Activated naive CD8-positive, alpha-beta T cell treated with anti-CD3 and anti-CD28 coated beads, Interleukin-2, amount 10 ng/mL, durations not matched to agents 7 days and 5 days (primary cell): ENCODE results near the gene RAB3C. TPM values are rescaled to one million over a fixed set of nuclear protein-coding genes. Genes with fewer than 3 reads are reported as not detected.
"Not testable (repeated sequence)": the region's sequence is repeated elsewhere in the genome, so short reads cannot be mapped to it uniquely, and the experiment has no call there.

Experiments
- ATAC-seq: fragments of 150-1000 bp; cut with Tn5 transposase; one replicate; pipeline ENCODE4 v1.10.0; 2021; ENCODE audit warnings: low read depth, moderate library complexity
- POLR2A ChIA-PET: fragments of 350-600 bp; sonication (Branson Sonifier 250); formaldehyde crosslinking; loops from one replicate; lab custom pipeline; 2021; ENCODE audit warnings: antibody characterized with exemption; lab: Charles Lee
- DNase-seq: peaks from one replicate; pipeline ENCODE4 v3.0.0; 2021
- H3K27ac Mint-ChIP-seq: one replicate; pipeline ENCODE4 v1.8.0; 2022; ENCODE audit warnings: mild to moderate bottlenecking, mixed read lengths
- H3K27me3 Mint-ChIP-seq: one replicate; pipeline ENCODE4 v1.8.0; 2022; ENCODE audit warnings: mild to moderate bottlenecking, moderate library complexity, mixed read lengths
- H3K36me3 Mint-ChIP-seq: one replicate; pipeline ENCODE4 v1.8.0; 2021; ENCODE audit warnings: mild to moderate bottlenecking, mixed read lengths
- H3K4me1 Mint-ChIP-seq: one replicate; pipeline ENCODE4 v1.8.0; 2021; ENCODE audit warnings: mixed read lengths
- H3K4me3 Mint-ChIP-seq: one replicate; pipeline ENCODE4 v1.8.0; 2022; ENCODE audit warnings: mild to moderate bottlenecking, moderate library complexity, mixed read lengths
- H3K9me3 Mint-ChIP-seq: one replicate; pipeline ENCODE4 v1.8.0; 2021; ENCODE audit warnings: mixed read lengths
- total RNA-seq, 2 experiments: library from RNA; stranded (reverse); gene quantifications; one replicate each; pipeline ENCODE4 v1.2.3, GENCODE V29; 2021

The RAB3C gene, protein sequence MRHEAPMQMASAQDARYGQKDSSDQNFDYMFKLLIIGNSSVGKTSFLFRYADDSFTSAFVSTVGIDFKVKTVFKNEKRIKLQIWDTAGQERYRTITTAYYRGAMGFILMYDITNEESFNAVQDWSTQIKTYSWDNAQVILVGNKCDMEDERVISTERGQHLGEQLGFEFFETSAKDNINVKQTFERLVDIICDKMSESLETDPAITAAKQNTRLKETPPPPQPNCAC
- not detected for total RNA-seq

DNA sequence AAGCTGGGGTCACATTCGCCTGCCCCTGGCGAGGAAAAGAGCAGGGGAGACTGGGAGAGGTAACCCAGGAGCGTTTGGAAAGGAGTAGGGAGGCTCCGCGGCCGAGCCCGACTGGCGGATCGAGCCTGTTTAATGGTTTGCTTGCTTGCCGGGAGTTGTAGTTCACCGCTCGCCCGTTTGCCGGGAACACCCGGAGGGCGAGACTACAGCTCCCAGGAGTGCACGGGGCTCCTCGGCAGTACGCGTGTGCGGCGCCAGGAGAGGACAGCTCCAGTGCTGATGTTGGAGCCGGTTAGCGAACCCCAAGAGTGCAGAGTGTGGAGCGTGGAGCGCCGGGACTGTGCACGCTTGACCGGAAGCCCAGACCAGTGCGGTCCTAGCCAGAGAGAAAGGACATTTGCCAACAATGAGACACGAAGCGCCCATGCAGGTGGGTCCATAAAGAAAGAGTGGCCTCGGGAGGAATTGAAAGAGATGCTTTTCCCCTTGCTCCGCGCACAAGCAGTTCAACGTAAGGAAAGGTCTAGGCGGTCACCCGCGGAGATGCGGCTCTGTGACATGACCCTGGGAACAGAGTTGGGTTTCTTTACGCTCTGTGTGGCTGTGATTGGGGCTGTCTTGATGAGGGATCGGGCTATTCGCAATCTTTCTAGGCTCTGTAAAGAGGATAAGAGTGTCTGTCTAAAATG lies at the start of gene RAB3C:
TSS of gene RAB3C (plus strand) at position 273 of the 689 bp plus-strand sequence. CDS start at position 407, 134 bp downstream.
- Mint-ChIP-seq H3K4me3 (peak within 1 kb of the TSS; percentile 81), H3K27me3 (peaks cover 45% of the 10 kb centered on the region), H3K36me3 (no peaks in the 10 kb centered on the region), H3K4me1 (peaks cover 8% of the 10 kb centered on the region), H3K27ac (no peak within 1 kb of the TSS), H3K9me3 (no peaks in the 10 kb centered on the region)
- ATAC-seq: peak; percentile 100
- DNase-seq: peak; percentile 73
- POLR2A ChIA-PET: no interaction called here

DNA sequence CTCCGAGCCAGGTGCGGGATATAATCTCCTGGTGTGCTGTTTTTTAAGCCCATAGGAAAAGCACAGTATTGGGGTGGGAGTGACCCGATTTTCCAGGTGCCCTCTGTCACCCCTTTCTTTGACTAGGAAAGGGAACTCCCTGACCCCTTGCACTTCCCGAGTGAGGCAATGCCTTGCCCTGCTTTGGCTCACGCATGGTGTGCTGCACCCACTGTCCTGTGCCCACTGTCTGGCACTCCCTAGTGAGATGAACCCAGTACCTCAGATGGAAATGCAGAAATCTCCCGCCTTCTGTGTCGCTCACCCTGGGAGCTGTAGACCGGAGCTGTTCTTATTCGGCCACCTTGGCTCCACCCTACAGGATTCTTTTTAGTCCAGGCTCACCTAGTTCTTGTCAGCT lies 40.9 kb upstream of the RAB3C start:
- DNase-seq, H3K4me3 Mint-ChIP-seq, POLR2A ChIA-PET, ATAC-seq, H3K36me3 Mint-ChIP-seq, H3K27me3 Mint-ChIP-seq, H3K9me3 Mint-ChIP-seq, H3K4me1 Mint-ChIP-seq, H3K27ac Mint-ChIP-seq: not testable (repeated sequence)

DNA sequence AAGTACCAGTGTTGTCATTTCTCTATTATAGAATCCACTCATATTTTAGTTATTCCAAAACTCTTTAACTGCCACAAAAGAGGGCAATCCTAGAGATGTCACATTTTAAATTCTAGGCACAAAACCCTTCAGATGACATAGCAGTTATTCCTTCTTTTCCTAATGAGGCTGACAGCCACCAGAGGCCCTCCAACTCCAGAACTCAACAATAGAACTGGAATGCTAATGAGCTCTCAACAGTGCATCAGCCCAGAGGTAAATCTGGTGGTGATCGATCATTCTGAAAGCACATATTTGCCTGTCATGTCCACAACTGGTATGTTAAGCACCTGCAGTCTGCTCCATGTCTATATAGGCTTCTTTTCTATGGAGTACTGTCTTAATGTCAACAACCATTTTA lies 40.2 kb upstream of the RAB3C start:
- no peak for DNase-seq
- Mint-ChIP-seq H3K4me3 (no peak overlapping the region), H3K4me1 (peaks cover 5% of the 10 kb centered on the region), H3K27ac (no peak overlapping the region), H3K9me3 (peaks cover 5% of the 10 kb centered on the region), H3K36me3 (no peaks in the 10 kb centered on the region), H3K27me3 (peaks cover 4% of the 10 kb centered on the region)
- no peak for ATAC-seq
- POLR2A ChIA-PET: no interaction called here

DNA sequence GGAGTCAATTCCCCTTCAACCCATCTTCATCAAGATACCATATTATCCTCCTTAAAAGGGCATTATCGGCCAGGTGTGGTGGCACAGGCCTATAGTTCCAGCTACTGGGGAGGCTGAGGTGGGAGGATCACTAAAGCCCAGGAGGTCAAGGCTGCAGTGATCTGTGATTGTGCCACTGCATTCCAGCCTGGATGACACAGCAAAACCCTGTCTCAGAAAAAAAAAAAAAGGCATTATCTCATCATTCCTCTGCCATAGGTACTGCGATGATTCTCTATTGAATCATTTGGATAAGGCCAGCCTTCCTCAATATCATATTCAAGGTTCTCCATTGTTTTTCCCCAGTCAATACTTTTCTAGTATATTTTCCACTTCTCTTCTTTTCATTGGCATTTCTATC lies 39.2 kb upstream of the RAB3C start:
- Mint-ChIP-seq H3K36me3 (no peaks in the 10 kb centered on the region), H3K9me3 (peaks cover 2% of the 10 kb centered on the region), H3K27ac (no peak overlapping the region), H3K27me3 (peaks cover 4% of the 10 kb centered on the region), H3K4me3 (no peak overlapping the region), H3K4me1 (peaks cover 5% of the 10 kb centered on the region)
- DNase-seq (no peak), ATAC-seq (no peak)
- POLR2A ChIA-PET: no interaction called here

DNA sequence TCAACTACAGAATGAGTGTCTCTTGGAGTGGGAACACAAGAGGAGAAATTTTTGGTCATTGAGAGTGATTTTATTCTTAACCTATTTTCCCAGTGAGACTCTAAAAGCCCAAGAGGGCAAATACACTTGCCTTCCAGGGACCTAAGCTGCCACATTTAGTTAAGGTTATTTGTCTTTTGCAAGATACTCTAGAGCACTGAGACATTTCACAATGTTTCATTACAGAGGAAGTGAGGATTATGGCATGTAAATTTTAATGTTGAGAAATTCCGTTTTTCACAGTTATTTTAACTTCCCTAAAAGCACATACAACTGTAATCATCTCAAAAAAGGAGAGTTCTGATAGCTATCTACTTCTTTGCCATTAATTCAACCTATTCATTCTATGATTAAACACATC lies 38.7 kb upstream of the RAB3C start:
- POLR2A ChIA-PET: no interaction called here
- ATAC-seq (no peak), DNase-seq (no peak)
- Mint-ChIP-seq H3K4me1 (peaks cover 5% of the 10 kb centered on the region), H3K27me3 (peaks cover 4% of the 10 kb centered on the region), H3K4me3 (no peak overlapping the region), H3K36me3 (no peaks in the 10 kb centered on the region), H3K27ac (no peak overlapping the region), H3K9me3 (peaks cover 2% of the 10 kb centered on the region)

DNA sequence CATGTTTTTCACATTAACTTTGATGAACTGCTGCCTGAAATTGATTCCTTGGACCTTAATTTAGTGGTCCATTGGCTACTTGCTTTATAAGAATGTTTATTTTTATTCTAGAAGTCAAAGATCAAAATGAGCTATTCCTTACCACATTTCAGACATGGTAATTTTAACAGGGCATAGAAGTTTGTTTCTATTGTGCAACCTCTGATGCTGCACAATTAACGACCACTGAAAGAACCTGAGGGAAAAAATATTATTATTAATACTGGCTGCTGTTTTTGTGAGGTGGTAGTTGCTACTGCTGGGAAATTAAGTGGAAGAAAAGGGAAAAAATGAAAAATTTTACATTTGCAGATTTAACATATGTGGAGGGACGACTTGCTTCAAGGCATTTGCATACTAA lies 37.9 kb upstream of the RAB3C start:
- POLR2A ChIA-PET: no interaction called here
- Mint-ChIP-seq H3K36me3 (no peaks in the 10 kb centered on the region), H3K27ac (no peak overlapping the region), H3K27me3 (peaks cover 4% of the 10 kb centered on the region), H3K4me3 (no peak overlapping the region), H3K4me1 (peaks cover 5% of the 10 kb centered on the region), H3K9me3 (no peaks in the 10 kb centered on the region)
- DNase-seq: no peak
- no peak for ATAC-seq

DNA sequence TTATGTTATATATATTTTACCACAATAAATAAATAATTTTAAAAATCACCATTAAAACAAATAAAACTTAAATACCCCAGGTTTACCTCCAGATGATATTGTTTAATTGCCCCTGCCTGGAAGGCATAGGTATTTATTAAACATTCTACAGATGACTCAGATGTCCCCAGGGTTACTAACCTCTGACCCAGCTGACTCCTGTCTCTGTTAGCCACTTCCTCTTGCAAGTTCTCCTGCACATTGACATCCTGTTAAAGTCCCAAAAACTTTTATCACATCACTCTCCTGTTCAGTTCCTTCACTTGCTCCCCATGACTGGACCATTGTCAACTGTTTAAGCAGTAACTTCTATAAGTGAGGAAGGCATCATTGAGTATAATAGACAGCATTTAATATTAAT lies 37.0 kb upstream of the RAB3C start:
- DNase-seq: no peak
- no peak overlapping the region for H3K27ac Mint-ChIP-seq

DNA sequence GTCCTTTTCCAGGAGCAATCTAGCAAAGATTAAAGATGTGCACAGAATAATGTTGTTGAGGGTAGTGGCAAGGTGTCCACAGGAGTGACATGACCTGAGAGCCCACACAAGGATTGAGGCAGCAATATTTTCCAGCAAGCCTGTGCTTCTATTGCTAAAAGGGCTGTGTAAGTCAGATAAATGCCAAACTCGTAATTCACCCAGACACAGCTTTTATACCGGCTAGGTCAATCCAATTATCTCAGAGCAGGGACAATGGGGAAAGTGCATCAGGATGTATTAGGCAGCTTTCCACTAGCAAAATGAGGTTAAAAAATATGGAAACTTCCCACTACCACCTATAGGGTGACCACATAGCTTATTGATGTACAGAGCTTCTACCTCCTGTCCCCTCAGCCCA lies 34.8 kb upstream of the RAB3C start:
- DNase-seq (no peak), ATAC-seq (no peak)
- Mint-ChIP-seq H3K27me3 (peaks cover 4% of the 10 kb centered on the region), H3K27ac (no peak overlapping the region), H3K9me3 (no peaks in the 10 kb centered on the region), H3K36me3 (no peaks in the 10 kb centered on the region), H3K4me3 (no peak overlapping the region), H3K4me1 (peaks cover 5% of the 10 kb centered on the region)
- POLR2A ChIA-PET: no interaction called here

More for the DNA sequence above, 37.0 kb upstream of the RAB3C start:
- ATAC-seq: peak; percentile 33
- H3K4me3 Mint-ChIP-seq: no peak overlapping the region
- H3K27me3 Mint-ChIP-seq: peaks cover 4% of the 10 kb centered on the region
- POLR2A ChIA-PET: no interaction called here
- H3K4me1 Mint-ChIP-seq: peaks cover 5% of the 10 kb centered on the region
- no peaks in the 10 kb centered on the region for H3K9me3 Mint-ChIP-seq
- H3K36me3 Mint-ChIP-seq: no peaks in the 10 kb centered on the region

DNA sequence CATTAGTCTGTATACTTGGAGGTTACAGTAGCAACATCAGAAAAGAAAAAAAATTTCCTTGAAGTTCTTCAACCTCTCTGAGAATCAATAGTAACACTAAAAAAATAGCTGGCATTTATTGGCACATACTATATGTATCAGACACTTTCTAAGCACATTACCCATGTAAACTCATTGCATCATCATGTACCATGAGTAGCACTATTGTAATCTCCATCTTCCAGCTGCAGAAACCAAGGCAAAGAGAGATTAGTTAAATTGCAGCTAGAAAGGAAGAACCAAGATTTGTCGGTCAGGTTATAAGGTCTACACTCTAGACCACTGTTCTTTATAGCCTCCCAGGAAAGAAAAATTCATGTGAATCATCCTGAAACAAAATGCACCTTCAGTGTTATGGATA lies 31.4 kb upstream of the RAB3C start:
- no peak overlapping the region for H3K27ac Mint-ChIP-seq
- ATAC-seq: no peak
- POLR2A ChIA-PET: no interaction called here
- no peak for DNase-seq
- H3K9me3 Mint-ChIP-seq: no peaks in the 10 kb centered on the region
- no peak overlapping the region for H3K4me3 Mint-ChIP-seq
- no peaks in the 10 kb centered on the region for H3K4me1 Mint-ChIP-seq
- H3K36me3 Mint-ChIP-seq: no peaks in the 10 kb centered on the region
- peaks cover 4% of the 10 kb centered on the region for H3K27me3 Mint-ChIP-seq

DNA sequence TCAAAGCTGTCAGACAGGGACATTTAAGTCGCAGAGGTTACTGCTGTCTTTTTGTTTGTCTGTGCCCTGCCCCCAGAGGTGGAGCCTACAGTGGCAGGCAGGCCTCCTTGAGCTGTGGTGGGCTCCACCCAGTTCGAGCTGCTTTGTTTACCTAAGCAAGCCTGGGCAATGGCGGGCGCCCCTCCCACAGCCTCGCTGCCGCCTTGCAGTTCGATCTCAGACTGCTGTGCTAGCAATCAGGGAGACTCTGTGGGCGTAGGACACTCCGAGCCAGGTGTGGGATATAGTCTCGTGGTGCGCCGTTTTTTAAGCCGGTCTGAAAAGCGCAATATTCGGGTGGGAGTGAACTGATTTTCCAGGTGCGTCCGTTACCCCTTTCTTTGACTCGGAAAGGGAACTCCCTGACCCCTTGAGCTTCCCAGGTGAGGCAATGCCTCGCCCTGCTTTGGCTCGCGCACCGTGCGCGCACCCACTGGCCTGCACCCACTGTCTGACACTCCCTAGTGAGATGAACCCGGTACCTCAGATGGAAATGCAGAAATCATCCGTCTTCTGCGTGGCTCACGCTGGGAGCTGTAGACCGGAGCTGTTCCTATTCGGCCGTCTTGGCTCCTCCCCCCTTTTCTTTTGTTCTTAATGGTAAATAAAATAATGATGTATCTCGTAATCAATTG lies 25.1 kb upstream of the RAB3C start:
- H3K27me3 Mint-ChIP-seq, H3K4me1 Mint-ChIP-seq, DNase-seq, ATAC-seq, POLR2A ChIA-PET, H3K36me3 Mint-ChIP-seq, H3K4me3 Mint-ChIP-seq, H3K27ac Mint-ChIP-seq, H3K9me3 Mint-ChIP-seq: not testable (repeated sequence)

DNA sequence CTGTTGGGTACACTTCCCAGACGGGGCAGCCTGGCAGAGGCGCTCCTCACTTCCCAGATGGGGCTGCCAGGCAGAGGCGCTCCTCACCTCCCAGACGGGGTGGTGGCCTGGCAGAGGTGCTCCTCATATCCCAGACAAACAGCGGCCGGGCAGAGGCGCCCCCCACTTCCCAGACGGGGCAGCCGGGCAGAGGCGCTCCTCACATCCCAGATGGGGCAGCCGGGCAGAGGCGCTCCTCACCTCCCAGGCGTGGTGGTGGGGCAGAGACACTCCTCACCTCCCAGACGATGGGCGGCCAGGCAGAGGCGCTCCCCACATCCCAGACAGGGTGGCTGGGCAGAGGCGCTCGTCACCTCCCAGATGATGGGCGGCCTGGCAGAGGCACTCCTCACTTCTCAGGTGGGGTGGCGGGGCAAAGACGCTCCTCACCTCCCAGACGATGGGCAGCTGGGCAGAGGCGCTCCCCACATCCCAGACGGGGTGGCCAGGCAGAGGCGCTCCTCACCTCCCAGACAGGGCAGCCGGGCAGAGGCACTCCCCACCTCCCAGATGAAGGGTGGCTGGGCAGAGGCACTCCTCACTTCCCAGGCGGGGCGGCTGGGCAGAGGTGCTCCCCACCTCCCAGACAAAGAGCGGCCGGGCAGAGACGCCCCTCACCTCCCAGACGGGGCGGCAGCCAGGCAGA lies 19.7 kb upstream of the RAB3C start:
- H3K27me3 Mint-ChIP-seq, H3K36me3 Mint-ChIP-seq, POLR2A ChIA-PET, DNase-seq, H3K4me3 Mint-ChIP-seq, H3K9me3 Mint-ChIP-seq, ATAC-seq, H3K27ac Mint-ChIP-seq, H3K4me1 Mint-ChIP-seq: not testable (repeated sequence)

DNA sequence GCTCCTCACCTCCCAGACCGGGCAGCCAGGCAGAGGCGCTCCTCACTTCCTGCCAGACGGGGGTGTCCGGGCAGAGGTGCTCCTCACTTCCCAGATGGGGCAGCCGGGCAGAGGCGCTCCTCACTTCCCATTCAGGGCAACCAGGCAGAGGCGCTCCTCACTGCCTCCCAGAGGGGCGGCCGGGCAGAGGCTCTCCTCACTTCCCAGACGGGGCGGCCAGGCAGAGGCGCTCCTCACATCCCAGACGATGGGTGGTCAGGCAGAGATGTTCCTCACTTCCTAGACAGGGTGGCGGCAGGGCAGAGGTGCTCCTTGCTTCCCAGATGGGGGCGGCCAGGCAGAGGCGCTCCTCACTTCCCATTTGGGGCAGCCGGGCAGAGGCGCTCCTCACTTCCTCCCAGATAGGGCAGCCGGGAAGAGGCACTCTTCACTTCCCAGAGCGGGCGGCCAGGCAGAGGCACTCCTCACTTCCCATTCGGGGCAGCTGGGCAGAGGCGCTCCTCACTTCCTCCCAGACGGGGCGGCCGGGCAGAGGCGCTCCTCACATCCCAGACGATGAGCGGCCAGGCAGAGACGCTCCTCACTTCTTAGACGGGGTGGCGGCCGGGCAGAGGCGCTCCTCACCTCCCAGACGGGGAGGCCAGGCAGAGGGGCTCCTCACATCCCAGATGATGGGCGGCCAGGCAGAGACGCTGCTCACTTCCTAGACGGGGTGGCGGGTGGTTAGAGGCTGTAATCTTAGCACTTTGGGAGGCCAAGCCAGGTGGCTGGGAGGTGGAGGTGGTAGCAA lies 18.6 kb upstream of the RAB3C start:
- H3K27ac Mint-ChIP-seq, H3K9me3 Mint-ChIP-seq, ATAC-seq, H3K4me3 Mint-ChIP-seq, H3K27me3 Mint-ChIP-seq, POLR2A ChIA-PET, DNase-seq, H3K4me1 Mint-ChIP-seq, H3K36me3 Mint-ChIP-seq: not testable (repeated sequence)

DNA sequence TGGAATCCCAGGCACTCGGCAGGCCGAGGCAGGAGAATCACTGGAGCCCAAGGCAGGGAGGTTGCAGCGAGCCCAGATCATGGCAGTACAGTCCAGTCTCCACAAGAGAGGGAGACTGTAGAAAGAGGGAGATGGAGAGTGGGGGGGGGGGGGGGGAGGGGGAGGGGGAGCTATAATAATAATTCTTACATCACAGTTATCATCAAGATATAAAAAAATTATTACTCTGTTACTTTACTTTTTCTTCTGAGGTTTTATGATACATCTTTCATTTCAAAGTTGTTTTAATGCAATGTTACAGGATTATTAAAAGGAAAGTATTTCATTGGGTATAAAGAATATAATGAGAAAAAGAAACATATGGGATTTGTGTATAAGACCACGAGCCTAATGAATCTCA lies 17.8 kb upstream of the RAB3C start:
- Mint-ChIP-seq H3K9me3 (no peaks in the 10 kb centered on the region), H3K36me3 (no peaks in the 10 kb centered on the region), H3K4me1 (no peaks in the 10 kb centered on the region), H3K4me3 (no peak overlapping the region), H3K27ac (no peak overlapping the region), H3K27me3 (no peaks in the 10 kb centered on the region)
- ATAC-seq (no peak), DNase-seq (no peak)
- POLR2A ChIA-PET: no interaction called here
